NK-92 treated with Interleukin-12 subunit alpha and Interleukin-12 subunit beta, amount 100 ng/mL, for 24 hours (cell line): Measurements from ENCODE around the gene EIPR1.
"Not testable (repeated sequence)": the region's sequence is repeated elsewhere in the genome, so short reads cannot be mapped to it uniquely, and the experiment has no call there.

Experiments
- DNase-seq: peaks from one replicate; lab custom pipeline; 2025; lab: John Stamatoyannopoulos, UW

Gene EIPR1

GRCh38 chr2:3211256-3212060, 166.2 kb downstream of the EIPR1 start:
- DNase-seq = no peak

- DNase-seq = no peak
These were observed 167.4 kb downstream of the EIPR1 start for GRCh38 chr2:3210257-3210656.

GRCh38 chr2:3209258-3209657, 168.4 kb downstream of the EIPR1 start:
- no peak for DNase-seq

GRCh38 chr2:3208591-3208990, 169.0 kb downstream of the EIPR1 start:
- no peak for DNase-seq

GRCh38 chr2:3208179-3208578, 169.4 kb downstream of the EIPR1 start:
- no peak for DNase-seq

- DNase-seq = no peak
These were observed 170.5 kb downstream of the EIPR1 start for GRCh38 chr2:3207091-3207491.

- DNase-seq = no peak
These were observed 171.8 kb downstream of the EIPR1 start for GRCh38 chr2:3205845-3206244.

GRCh38 chr2:3204031-3204821, 173.4 kb downstream of the EIPR1 start:
- DNase-seq = no peak

- DNase-seq = no peak
These were observed 174.1 kb downstream of the EIPR1 start for GRCh38 chr2:3203497-3204019.

GRCh38 chr2:3202926-3203325, 174.7 kb downstream of the EIPR1 start:
- DNase-seq = no peak

GRCh38 chr2:3201281-3201680, 176.3 kb downstream of the EIPR1 start:
- DNase-seq = no peak

GRCh38 chr2:3200420-3200939, 177.1 kb downstream of the EIPR1 start:
- DNase-seq = no peak

- DNase-seq = no peak
These were observed 177.8 kb downstream of the EIPR1 start for GRCh38 chr2:3199627-3200345.

GRCh38 chr2:3198671-3199192, 178.9 kb downstream of the EIPR1 start:
- not testable (repeated sequence) for DNase-seq

- DNase-seq = no peak
These were observed 179.5 kb downstream of the EIPR1 start for GRCh38 chr2:3198119-3198518.

- DNase-seq = no peak
These were observed 180.3 kb downstream of the EIPR1 start for GRCh38 chr2:3197308-3197707.

GRCh38 chr2:3196716-3197115, 180.9 kb downstream of the EIPR1 start:
- no peak for DNase-seq

- no peak for DNase-seq
These were observed 181.8 kb downstream of the EIPR1 start for GRCh38 chr2:3195641-3196476.

- DNase-seq = no peak
These were observed 182.8 kb downstream of the EIPR1 start for GRCh38 chr2:3194828-3195227.

- DNase-seq = no peak
These were observed 183.9 kb downstream of the EIPR1 start for GRCh38 chr2:3193443-3194330.
